ENCODE data around the gene PHACTR4.

- TF ChIP-seq EZH2 (IDR thresholded peaks at IDR 0.05; ENCODE audit: low read length, unreplicated experiment), result no peak
- TF ChIP-seq CTCF (conservative IDR thresholded peaks at IDR 0.05; ENCODE audit: low read depth, low read length), result no peak
These were observed 47.3 kb upstream of the PHACTR4 start for GRCh38 chr1:28322194-28322593.
